Measurements from ENCODE around the gene CACYBP. TPM values are rescaled to one million over a fixed set of nuclear protein-coding genes. Genes with fewer than 3 reads are reported as not detected.
A peak's percentile ranks its signal among the peaks of the same experiment; 100 is the strongest.

The CACYBP gene, protein sequence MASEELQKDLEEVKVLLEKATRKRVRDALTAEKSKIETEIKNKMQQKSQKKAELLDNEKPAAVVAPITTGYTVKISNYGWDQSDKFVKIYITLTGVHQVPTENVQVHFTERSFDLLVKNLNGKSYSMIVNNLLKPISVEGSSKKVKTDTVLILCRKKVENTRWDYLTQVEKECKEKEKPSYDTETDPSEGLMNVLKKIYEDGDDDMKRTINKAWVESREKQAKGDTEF
- total RNA-seq = 100 to 1,000 TPM; 270 to 306 TPM

DNA sequence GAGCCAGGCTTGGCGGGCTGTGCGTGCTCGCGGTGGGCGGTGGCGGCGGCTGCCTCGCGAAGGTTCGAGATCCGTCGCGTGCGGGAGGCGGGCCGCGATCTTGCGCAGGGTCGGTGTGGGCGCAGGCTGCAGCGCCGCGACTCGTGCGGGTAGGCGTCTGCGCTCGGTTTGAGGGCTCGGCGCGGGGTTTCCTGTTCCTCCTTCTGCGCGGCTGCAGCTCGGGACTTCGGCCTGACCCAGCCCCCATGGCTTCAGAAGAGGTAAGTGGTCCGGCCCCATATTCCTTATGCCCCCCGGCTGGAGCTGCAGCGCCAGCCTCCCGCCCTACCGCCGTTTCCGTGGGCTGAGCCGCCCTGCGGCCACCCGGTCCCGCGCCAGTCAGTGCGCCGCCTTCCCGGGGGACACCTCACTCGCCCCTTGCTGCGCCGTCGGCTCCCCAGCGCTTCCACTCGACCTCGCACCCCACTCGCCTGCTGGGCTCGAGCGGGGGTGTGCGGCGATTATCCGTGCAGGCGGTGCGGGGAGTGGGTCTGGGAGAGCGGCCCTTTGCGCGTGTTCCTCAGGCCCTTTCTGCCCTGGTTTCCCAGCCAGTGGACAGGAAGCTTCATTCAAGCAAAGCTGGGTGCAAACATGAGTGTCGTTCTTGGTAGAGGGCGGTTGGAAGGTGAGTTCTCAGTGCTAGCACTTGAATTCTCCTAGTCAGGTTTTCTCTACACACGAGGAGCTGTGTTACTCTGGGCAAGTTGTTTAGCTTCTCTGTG lies at the start of gene CACYBP:
CACYBP (plus strand) TSS at position 12 of the 761 bp plus-strand sequence; CDS start at position 246, 234 bp downstream.
- peaks cover 9 to 28% of the 10 kb centered on the region in 2 donors for H3K36me3 Mint-ChIP-seq (ENCODE audit: insufficient read depth in 2 of 2)
- H3K27ac Mint-ChIP-seq = peak within 1 kb of the TSS; percentile 96
- H3K4me3 Mint-ChIP-seq = no peak within 1 kb of the TSS
- ATAC-seq (replicated peaks in 1 of 2) (peak; percentile 1 to 3), DNase-seq (peak in 1 of 2 donors; percentile 47)
- H3K27me3 Mint-ChIP-seq (ENCODE audit: low read depth) = no peaks in the 10 kb centered on the region
- no peaks in the 10 kb centered on the region for H3K9me3 Mint-ChIP-seq
- peaks cover 42% of the 10 kb centered on the region for H3K4me1 Mint-ChIP-seq (ENCODE audit: low read depth)

DNA sequence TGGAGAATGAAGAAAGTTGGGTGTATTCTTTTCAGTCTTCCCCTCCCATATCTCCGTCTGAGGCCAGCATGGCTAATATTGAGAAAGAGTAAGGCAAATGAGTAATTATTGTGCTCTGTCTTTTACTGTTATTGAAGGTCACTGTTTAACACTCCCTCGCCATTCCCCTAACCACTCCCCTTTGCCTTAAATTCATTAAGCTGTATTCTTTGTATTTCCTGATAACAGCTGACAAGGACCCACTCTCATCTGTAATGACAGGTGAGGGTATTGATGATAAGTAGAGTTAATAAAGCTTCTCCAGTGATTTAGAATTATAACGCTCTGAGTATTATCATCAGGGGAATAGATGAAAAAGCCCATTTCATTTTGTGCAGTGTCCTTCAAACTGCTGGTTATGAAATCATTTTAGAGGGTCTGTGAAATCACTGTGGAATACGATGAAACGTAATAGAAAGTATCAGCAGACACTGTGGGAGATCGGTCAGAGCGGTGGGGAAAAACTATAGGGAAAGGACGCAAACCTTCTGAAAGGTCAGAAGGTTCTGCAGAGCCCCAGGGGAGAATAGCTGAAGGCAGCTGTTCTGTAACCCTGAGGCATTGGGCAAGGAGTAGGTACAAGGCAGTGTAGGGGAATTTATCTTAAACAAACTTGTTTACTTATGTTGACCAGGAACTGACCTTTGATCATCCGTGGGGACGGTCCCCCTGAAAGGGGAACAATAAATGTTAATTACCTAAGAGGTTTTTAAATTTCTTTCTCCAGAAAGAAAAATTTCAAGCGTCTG lies 46.3 kb upstream of the CACYBP start:
- H3K36me3 Mint-ChIP-seq (ENCODE audit: insufficient read depth in 2 of 2) = peaks cover 0 to 2% of the 10 kb centered on the region in 2 donors
- H3K27me3 Mint-ChIP-seq (ENCODE audit: low read depth) = no peaks in the 10 kb centered on the region
- no peaks in the 10 kb centered on the region for H3K9me3 Mint-ChIP-seq
- no peak overlapping the region for H3K27ac Mint-ChIP-seq
- no peak for ATAC-seq (replicated peaks in 1 of 2)
- no peak overlapping the region for H3K4me3 Mint-ChIP-seq
- no peak for DNase-seq
- peaks cover 23% of the 10 kb centered on the region for H3K4me1 Mint-ChIP-seq (ENCODE audit: low read depth)

DNA sequence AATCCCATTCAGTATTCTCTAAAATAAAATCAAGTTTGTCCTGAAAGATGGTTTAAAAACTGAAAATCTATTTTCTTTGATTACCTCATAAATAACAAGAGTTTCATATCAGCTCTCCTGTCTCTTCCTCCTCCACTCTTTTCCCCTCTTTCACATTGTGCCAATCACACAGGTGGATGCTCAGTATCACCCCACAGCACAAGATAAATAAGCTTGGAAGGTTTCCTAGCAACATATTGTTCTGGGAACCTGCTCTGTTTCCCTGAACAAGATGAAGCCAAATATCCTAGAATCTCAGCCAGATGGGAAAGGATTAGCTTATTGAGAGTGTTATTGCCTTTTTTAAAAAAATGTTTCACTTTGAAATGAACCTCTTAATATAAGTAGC lies 45.7 kb upstream of the CACYBP start:
- H3K27me3 Mint-ChIP-seq (ENCODE audit: low read depth) = no peaks in the 10 kb centered on the region
- DNase-seq (no peak), ATAC-seq (replicated peaks in 1 of 2) (no peak)
- peaks cover 0 to 2% of the 10 kb centered on the region in 2 donors for H3K36me3 Mint-ChIP-seq (ENCODE audit: insufficient read depth in 2 of 2)
- H3K4me3 Mint-ChIP-seq = no peak overlapping the region
- no peaks in the 10 kb centered on the region for H3K9me3 Mint-ChIP-seq
- H3K4me1 Mint-ChIP-seq (ENCODE audit: low read depth) = peaks cover 28% of the 10 kb centered on the region
- H3K27ac Mint-ChIP-seq = no peak overlapping the region

DNA sequence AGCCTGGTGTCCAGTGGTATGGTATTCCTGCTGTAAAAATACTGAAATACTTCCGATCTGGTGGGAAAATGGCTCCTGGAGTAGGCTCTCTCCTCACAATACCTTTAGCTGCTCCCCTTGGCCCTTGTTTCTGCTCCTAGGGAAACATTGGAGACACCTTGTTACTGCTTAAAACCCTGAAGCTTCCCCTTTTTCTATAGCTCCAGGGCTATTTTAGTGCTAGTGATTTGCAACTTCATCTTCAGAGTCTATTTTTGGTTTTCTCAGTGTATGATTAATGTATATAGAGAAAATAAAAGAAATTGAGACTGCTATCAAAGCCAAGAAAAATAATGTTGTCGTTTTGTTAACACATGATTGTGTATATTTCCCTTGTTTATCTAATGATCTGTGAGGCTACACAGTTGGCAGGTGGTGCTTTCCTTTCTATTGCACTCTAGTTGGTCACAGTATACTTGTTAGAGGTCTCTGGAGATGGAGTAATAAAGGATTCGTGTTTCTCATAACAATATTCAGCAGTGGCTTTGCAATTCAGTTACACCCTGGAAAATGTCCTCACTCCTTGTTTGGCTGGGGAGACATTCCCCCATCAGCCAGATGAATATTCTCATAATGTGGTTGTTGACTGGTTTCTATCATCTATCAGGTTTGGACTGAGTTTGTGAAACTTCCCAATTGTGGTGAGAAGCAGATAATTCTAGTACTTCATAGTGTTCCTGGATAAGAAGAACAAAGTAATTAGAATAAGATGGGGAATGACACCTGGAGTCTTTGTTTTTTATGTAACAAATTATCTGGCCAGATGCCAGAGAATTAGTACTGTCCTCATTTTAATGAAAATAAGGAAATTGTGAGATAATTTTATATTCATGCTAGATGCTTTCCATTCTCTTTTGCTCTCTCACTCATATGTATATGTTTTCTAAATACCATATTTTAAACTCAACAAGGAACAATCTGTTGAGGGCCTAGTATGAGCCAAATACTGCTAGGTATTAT lies 44.8 kb upstream of the CACYBP start:
- Mint-ChIP-seq H3K27ac (no peak overlapping the region), H3K4me1 (ENCODE audit: low read depth) (peaks cover 28% of the 10 kb centered on the region), H3K36me3 (ENCODE audit: insufficient read depth in 2 of 2) (peaks cover 0 to 2% of the 10 kb centered on the region in 2 donors), H3K27me3 (ENCODE audit: low read depth) (no peaks in the 10 kb centered on the region), H3K4me3 (no peak overlapping the region), H3K9me3 (no peaks in the 10 kb centered on the region)
- ATAC-seq (replicated peaks in 1 of 2) (no peak), DNase-seq (no peak)

DNA sequence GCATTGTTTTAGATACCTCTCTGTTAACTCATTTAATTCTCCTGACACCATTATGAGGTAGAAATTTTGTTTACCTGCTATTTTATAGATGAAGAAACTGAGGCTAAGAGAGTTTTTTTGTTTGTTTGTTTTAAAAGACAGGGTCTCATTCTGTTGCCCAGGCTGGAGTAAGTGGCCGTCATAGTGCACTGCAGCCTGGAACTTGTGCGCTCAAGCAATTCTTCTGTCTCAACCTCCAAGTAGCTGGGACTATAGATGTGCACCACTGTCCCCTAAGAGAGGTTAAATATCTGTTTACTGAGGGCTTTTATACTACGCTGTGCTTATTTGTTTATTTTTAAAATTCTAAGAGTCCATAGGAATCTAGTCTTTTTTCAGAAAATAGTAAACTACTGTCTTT lies 43.7 kb upstream of the CACYBP start:
- no peak overlapping the region for H3K4me3 Mint-ChIP-seq
- no peaks in the 10 kb centered on the region for H3K27me3 Mint-ChIP-seq (ENCODE audit: low read depth)
- peaks cover 0 to 2% of the 10 kb centered on the region in 2 donors for H3K36me3 Mint-ChIP-seq (ENCODE audit: insufficient read depth in 2 of 2)
- no peaks in the 10 kb centered on the region for H3K9me3 Mint-ChIP-seq
- peaks cover 28% of the 10 kb centered on the region for H3K4me1 Mint-ChIP-seq (ENCODE audit: low read depth)
- ATAC-seq (replicated peaks in 1 of 2) = no peak
- DNase-seq = no peak
- H3K27ac Mint-ChIP-seq = no peak overlapping the region

DNA sequence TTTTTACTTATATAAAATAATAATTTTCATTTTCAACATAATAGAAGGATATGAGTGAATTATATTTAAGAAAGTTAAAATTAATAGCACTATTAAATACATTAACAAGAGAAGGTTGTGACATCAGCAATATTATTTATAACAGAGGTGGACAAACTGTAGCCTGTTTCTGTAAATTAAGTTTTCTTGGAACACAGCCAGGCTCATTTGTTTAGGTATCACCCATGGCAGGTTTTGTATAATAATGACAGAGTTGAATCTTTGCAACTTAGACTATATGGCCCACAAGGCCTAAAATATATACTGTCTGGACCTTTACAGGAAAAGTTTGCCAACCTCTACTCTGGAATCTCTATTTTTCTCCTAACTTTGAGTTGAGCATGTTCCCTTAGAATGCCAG lies 42.8 kb upstream of the CACYBP start:
- no peaks in the 10 kb centered on the region for H3K9me3 Mint-ChIP-seq
- H3K36me3 Mint-ChIP-seq (ENCODE audit: insufficient read depth in 2 of 2) = peaks cover 0 to 2% of the 10 kb centered on the region in 2 donors
- H3K27ac Mint-ChIP-seq = no peak overlapping the region
- DNase-seq = no peak
- peaks cover 28% of the 10 kb centered on the region for H3K4me1 Mint-ChIP-seq (ENCODE audit: low read depth)
- no peak overlapping the region for H3K4me3 Mint-ChIP-seq
- H3K27me3 Mint-ChIP-seq (ENCODE audit: low read depth) = no peaks in the 10 kb centered on the region
- ATAC-seq (replicated peaks in 1 of 2) = no peak

DNA sequence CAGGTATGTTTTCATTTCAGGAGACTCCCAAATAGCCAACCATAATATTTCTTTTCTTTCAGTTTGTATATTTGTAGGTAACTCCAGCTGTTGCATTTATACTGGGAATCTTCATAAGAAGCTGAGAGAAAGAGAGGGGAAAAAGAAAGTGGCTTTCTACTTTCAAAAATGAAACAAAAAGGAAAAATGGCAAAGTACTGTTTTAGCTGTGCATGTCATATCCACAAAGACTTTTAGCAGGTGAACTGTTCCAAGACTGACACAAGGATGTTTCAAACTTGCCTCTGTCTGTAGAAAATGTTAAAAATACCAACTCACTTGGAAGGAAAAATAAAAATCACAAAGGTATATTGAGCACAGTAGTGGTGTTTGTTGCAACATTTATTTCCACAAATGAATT lies 41.9 kb upstream of the CACYBP start:
- H3K36me3 Mint-ChIP-seq (ENCODE audit: insufficient read depth in 2 of 2) = peaks cover 0 to 2% of the 10 kb centered on the region in 2 donors
- H3K4me1 Mint-ChIP-seq (ENCODE audit: low read depth) = peaks cover 28% of the 10 kb centered on the region
- H3K27ac Mint-ChIP-seq = peak overlapping the region; percentile 87
- peak in 1 of 2 donors; percentile 29 for ATAC-seq (replicated peaks in 1 of 2)
- H3K27me3 Mint-ChIP-seq (ENCODE audit: low read depth) = no peaks in the 10 kb centered on the region
- H3K4me3 Mint-ChIP-seq = peak overlapping the region; percentile 33 to 84
- no peaks in the 10 kb centered on the region for H3K9me3 Mint-ChIP-seq
- no peak for DNase-seq

DNA sequence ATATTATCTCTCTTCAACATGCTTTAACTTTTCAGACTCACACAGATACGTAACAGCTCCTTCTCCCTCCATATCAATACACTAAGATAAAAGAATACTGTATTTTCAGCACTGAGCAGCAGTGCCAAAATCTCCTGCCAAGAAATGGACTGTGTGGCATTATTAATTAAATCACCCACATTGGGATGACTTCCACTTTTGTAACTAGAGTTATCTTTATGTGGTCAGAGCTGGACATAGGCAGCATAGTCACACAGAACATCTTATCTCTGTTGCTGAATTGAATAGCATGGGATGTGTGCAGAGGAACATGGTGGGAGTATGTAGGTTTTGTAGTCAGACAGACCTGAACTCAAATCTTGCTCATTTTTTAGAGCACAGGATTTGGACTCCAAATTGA lies 41.4 kb upstream of the CACYBP start:
- ATAC-seq (replicated peaks in 1 of 2) = no peak
- peak overlapping the region; percentile 55 for H3K27ac Mint-ChIP-seq
- no peak for DNase-seq
- peaks cover 0 to 2% of the 10 kb centered on the region in 2 donors for H3K36me3 Mint-ChIP-seq (ENCODE audit: insufficient read depth in 2 of 2)
- H3K4me3 Mint-ChIP-seq = peak overlapping the region; percentile 48 to 62
- H3K27me3 Mint-ChIP-seq (ENCODE audit: low read depth) = no peaks in the 10 kb centered on the region
- peaks cover 28% of the 10 kb centered on the region for H3K4me1 Mint-ChIP-seq (ENCODE audit: low read depth)
- H3K9me3 Mint-ChIP-seq = no peaks in the 10 kb centered on the region

DNA sequence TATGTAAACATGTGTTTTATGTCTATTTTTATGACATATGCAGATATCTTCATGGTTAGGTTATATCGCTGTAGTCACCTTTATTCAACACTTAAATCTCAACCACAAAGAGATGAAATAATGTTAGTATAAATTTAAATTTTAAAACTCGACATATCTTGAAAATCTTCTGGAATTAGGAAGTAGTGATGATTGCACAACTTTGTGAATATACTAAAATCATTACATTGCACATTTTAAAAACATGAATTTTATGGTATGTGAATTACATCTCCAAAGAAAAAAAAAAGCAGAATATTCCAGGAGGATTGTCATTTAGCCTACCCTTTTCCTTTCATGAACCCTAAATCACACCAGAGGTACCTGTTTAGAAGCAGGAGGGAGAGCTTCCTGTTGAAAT lies 39.4 kb upstream of the CACYBP start:
- peaks cover 0 to 2% of the 10 kb centered on the region in 2 donors for H3K36me3 Mint-ChIP-seq (ENCODE audit: insufficient read depth in 2 of 2)
- H3K4me3 Mint-ChIP-seq = no peak overlapping the region
- DNase-seq = no peak
- H3K4me1 Mint-ChIP-seq (ENCODE audit: low read depth) = peaks cover 43% of the 10 kb centered on the region
- no peak overlapping the region for H3K27ac Mint-ChIP-seq
- no peaks in the 10 kb centered on the region for H3K27me3 Mint-ChIP-seq (ENCODE audit: low read depth)
- no peak for ATAC-seq (replicated peaks in 1 of 2)
- H3K9me3 Mint-ChIP-seq = no peaks in the 10 kb centered on the region

DNA sequence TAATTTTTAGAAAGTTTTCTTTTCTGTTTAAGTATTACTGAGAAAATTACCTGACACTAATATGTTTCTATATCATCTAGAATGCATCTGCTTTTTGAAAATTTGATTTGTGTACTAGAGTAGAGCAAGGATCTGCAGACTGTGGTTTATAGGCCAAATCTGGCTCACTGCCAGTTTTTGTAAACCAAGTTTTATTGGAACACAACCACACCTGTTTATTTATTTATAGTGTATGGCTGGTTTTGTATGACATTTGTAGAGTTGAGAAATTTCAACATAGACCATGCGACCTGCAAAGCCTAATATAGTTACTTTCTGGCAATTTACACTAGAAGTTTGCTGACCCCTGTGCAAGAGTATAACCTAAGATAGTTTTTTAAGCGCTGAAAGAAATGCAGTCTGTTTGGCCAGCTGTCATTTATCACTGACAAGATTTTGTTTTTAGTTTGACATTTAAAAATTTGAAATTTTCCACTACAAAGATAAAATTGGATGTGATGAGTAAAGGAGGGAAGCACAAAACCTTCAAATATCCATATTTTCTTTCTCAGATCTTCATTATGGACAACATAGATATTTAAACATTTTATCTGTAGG lies 36.1 kb upstream of the CACYBP start:
- Mint-ChIP-seq H3K9me3 (no peaks in the 10 kb centered on the region), H3K36me3 (ENCODE audit: insufficient read depth in 2 of 2) (no peaks in the 10 kb centered on the region), H3K4me3 (peak overlapping the region in 1 of 2 donors; percentile 85), H3K4me1 (ENCODE audit: low read depth) (peaks cover 56% of the 10 kb centered on the region), H3K27ac (peak overlapping the region; percentile 75), H3K27me3 (ENCODE audit: low read depth) (no peaks in the 10 kb centered on the region)
- no peak for DNase-seq
- no peak for ATAC-seq (replicated peaks in 1 of 2)

DNA sequence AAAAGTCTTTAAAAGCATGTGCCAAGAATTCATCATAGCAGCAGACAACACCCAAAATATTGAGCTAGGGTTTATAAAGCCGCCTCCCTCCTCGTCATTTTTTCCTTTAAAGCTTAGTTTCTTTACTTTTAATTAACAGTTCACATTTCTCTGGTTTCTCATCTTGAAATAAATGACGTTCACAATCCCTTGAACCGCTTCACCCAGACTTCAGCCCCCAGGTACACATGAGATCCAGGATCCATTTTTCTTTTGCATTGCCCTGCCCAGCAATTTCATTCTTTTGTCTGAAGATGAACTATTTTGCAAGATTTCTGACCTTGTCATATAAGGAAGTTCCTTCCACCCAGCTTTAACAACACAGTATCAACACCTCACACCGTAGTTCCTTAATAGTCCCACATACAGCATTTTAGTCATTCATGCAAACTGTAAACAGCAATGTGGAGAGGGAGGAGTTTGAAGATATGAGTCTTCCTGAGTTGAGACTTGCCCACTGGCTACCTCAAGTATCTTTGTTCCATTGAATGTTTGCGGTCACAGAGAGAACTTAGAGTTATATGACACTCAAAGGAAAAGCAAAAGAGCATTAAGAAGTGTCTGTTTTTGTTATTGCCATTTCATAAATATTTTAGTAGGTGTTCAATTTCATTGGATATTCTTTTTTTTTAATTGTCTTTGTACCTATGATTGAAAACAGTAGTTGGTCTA lies 35.3 kb upstream of the CACYBP start:
- H3K27ac Mint-ChIP-seq = peak overlapping the region; percentile 75
- ATAC-seq (replicated peaks in 1 of 2) (peak; percentile 83 to 88), DNase-seq (peak; percentile 25 to 34)
- H3K4me3 Mint-ChIP-seq = peak overlapping the region; percentile 75 to 85
- no peaks in the 10 kb centered on the region for H3K27me3 Mint-ChIP-seq (ENCODE audit: low read depth)
- H3K9me3 Mint-ChIP-seq = no peaks in the 10 kb centered on the region
- H3K36me3 Mint-ChIP-seq (ENCODE audit: insufficient read depth in 2 of 2) = no peaks in the 10 kb centered on the region
- H3K4me1 Mint-ChIP-seq (ENCODE audit: low read depth) = peaks cover 61% of the 10 kb centered on the region

Data from activated T-cell treated with anti-CD3 and anti-CD28 coated beads, Interleukin-2, amount 50 U/mL, for 72 hours (primary cell).